NCI-H226 (cell line): ENCODE data around the gene TMEM270.
A peak's percentile ranks its signal among the peaks of the same experiment; 100 is the strongest.
"Not testable (repeated sequence)": the region's sequence is repeated elsewhere in the genome, so short reads cannot be mapped to it uniquely, and the experiment has no call there.

Experiments used
- DNase-seq: peaks from one replicate; pipeline ENCODE4 v3.0.0-alpha.2; 2015

TMEM270 gene

GRCh38 chr7:73833251-73833919 lies 27.6 kb upstream of the TMEM270 start:
- no peak for DNase-seq

- DNase-seq = no peak
Measured at GRCh38 chr7:73834626-73835191, 26.2 kb upstream of the TMEM270 start.

GRCh38 chr7:73837167-73837566 lies 23.8 kb upstream of the TMEM270 start:
- not testable (repeated sequence) for DNase-seq

DNA sequence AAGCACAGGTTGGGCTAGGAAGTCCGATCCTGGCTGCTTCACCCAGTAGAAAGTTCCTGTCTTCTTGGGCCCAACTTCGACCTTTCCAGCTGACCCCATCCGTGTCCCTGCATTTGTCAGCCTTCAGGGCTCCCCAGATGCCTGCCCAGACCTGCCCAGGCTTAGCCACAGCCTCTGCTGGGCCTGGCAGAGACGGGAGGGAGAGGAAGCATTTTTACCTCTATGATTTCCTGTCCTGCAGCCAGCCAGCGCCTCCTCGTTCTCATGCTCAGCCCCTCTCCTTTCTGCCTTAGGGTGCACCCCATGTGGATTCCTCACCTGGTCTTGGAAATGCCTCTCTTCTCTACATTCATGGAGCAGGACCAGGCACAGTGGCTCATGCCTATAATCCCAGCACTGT lies 22.3 kb upstream of the TMEM270 start:
- no peak for DNase-seq

DNA sequence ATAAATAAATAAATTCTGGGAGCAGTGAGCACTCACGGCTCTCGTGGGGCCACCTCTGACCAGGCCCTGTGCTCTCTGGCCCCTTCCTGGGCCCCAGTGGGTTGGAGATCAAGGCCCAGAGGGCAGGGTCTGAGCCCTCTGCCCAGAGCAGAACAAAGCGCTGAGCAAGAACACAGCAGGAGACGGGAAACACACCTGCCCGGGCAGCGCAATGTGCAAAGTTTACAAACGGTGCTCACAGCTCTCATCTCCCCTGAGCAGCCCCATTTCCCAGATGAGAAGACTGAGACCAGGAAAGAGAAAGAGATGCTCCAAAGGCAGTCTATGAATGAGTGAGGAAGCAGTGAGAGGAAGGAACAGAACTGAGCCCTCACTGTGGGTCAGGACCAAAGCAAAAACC lies 21.7 kb upstream of the TMEM270 start:
- no peak for DNase-seq

GRCh38 chr7:73839743-73840714 lies 20.9 kb upstream of the TMEM270 start:
- no peak for DNase-seq

DNA sequence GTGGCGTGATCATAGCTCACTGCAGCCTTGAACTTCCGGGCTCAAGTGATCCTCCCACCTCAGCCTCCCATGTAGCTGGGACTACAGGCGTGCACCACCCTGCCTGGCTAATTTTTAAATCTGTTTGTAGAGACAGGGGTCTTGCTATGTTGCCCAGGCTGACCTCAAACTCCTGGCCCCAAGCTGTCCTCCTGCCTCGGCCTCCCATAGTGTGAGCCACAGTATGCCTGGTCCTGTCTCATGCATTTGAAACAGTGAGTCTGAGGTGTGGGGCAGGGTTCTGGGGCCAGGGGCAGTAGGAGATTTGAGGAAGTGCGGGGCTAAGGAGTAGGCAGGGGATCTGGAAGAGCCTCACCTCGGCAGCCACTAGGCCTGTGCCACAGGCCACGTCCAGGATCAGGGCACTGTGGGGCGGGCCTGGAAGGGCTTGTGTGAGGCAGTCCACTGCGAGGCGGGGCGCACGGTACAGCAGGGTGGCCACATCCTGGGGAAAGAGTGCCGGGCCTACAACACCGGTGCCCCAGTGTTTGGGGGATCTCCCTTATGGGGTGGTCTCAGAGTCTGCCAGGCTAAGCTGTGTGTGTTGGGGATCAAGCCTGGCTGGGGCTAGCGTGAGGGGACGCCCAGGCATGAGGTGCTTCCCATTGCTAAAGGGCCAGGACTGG lies 20.1 kb upstream of the TMEM270 start:
- DNase-seq = no peak

GRCh38 chr7:73841689-73842066 lies 19.3 kb upstream of the TMEM270 start:
- no peak for DNase-seq

DNA sequence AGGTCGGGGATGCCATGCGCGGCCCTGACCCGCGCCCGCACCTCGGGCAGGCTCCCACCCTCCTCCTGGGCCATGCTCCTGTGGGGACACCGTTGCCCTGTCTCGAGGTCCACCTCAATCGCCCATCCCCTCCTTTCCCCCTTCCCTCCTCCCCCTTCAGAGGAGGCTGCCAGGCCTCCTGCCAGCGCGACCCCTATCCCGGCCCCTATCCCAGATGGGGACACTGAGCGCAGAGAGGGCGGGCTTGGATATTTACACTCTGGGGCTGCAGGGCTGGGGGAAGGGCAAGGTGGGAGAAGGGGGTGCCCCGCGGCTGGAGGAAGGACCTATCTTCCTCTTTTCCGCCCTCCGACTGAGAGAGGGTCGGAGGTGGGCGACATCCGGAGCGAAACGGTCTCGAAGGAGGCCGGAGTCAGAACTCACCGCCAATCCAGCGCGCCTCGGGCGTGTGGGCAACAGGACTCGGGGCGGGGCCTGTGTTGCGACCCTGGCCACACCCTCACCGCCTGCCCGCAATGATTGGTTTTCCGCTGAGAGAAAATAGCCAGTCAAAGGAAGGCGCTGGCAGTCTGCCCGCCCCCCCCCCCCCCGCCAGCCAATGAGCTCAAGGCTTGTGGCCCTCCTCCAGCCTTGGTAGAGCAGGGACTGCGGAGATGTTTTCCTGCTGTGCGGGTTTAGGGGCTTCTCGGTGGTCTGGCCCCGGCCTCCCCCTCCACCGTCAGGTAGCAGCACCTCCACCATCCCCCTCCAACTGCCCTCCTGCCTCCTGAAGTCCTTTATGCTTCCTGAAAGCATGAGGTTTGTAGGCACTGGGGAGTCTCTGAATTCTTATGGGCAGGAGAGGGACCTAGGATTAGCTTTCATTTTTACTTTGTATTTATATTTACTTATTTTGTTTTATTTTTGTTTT lies 18.6 kb upstream of the TMEM270 start, which contains the start of gene METTL27:
METTL27 (minus strand) TSS at position 450 of the 910 bp plus-strand sequence; CDS start at position 74, 376 bp downstream.
- DNase-seq = peak; percentile 90

GRCh38 chr7:73844131-73844547 lies 16.8 kb upstream of the TMEM270 start:
- DNase-seq = no peak

DNA sequence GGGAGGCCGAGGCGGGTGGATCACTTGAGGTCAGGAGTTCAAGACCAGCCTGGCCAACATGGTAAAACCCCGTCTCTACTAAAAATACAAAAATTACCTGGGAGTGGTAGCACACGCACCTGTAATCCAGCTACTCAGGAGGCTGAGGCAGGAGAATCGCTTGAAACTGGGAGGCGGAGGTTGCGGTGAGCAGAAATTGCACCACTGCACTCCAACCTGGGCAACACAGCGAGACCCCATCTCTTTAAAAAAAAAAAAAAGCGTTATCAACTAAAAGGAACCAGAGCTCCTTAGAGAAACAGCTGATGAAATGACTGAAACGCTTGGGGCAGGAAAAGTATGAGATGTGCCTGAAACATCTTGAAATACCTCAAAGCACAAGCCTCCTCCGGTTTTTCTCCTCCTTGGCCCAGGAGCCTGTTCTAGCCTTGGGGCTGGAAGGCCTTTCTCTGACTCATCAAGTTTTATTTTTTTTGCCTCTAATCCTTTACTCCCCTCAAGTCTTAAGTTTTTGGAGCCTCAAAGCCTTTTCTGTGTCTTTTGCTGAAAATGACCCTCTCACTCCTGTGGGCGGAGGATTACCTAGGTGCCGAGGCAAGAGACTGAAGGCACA lies 16.0 kb upstream of the TMEM270 start:
- peak; percentile 89 for DNase-seq

DNA sequence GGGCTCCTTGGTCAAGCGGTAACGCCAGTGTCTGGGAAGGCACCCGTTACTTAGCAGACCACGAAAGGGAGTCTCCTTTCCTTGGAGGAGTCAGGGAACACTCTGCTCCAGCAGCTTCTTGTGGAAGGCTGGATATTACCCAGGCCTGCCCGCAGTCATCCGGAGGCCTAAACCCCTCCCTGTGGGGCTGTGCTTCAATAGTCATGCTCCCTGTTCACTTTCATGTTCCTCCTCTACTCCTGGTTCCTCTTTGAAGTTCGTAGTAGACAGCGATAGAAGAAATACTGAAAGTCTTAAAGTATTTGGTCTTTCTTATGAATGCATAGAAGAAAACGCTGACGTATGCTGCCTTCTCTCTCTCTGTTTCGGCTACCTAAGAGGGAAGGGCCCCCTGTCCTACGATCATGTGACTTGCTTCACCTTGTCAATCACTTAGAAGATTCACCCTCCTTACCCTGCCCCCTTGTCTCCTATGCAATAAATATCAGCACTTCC lies 15.2 kb upstream of the TMEM270 start:
- DNase-seq = peak; percentile 57

GRCh38 chr7:73847941-73848723 lies 12.8 kb upstream of the TMEM270 start:
- no peak for DNase-seq

DNA sequence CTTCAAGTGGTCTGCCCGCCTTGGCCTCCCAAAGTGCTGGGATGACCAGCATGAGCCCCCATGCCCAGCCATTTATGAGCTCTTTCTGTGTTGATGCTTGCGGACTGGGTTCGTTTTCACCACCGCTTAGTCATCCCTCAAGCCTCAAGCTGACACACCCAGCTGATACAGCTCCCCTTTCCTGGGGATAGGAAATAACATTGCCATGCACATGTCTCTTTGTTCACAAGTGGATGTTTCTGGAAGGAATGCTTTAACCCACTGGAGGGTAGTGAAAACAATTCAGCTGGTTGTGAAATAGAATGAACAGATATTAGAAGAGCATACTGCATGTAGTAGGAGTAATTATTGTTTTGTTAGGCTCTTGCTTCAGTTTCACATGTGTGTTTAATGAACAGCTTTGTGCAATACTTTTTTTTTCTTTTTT lies 10.2 kb upstream of the TMEM270 start:
- DNase-seq = peak; percentile 99

DNA sequence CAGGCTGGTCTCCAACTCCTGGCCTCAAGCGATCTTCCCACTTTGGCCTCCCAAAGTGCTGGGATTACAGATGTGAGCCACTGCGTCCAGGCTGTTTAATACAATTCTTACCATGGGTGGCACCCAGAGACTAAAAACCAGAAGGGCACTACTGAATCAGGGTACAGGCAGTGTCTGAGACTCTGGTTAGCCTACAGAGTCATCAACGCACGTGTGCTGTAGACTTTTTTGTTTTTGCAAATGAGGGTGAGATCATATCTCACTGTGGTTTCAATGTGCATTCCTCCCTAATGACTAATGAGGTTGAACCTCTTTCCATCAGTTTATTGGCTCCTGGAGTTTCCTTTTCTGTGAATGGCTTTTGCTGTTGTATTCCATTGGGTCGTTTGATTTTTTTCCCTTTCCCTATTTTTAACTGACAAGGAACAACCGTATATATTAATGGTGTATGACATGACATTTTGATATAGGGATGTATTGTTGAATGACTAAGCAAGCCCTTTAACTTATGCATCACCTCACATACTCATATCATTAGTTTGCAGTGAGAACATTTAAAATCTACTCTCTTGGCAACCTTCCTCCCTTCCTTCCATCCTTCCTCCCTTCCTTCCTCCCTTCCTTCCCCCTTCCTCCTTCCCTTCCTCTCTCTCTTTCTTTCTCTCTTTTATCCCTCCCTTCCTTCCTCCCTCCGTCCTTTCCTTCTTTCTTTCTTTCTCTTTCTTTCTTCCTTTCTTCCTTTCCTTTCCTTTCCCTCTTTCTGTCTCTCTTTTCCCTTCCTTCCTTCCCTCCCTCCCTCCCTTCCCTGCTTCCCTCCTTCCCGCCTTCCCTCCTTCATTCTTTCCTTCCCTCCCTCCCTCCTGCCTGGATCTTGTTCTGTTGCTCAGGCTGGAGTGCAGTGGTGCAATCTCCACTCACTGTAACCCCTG lies 9.3 kb upstream of the TMEM270 start:
- DNase-seq = peak; percentile 95

- DNase-seq = no peak
Measured at GRCh38 chr7:73852500-73852899, 8.5 kb upstream of the TMEM270 start.

DNA sequence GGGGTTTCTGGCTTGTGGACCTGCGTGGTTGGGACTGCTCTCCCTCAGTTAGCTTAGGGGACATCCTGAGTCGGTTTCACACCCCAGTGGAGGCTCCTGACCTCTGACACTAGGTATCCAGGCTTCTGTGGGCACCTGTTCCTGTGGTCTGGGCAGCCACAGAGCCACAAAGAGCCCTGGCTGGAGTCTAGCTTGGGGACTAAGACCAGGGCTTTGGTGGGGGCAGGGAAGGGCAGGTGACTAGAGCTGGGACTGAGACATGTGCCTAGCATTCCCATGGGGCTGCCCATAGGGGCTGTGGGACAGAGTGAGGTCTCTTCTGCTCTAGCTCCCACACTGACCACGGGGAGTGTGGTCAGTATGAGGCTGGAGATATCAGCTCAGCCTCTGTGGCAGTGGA lies 4.0 kb upstream of the TMEM270 start:
- no peak for DNase-seq

DNA sequence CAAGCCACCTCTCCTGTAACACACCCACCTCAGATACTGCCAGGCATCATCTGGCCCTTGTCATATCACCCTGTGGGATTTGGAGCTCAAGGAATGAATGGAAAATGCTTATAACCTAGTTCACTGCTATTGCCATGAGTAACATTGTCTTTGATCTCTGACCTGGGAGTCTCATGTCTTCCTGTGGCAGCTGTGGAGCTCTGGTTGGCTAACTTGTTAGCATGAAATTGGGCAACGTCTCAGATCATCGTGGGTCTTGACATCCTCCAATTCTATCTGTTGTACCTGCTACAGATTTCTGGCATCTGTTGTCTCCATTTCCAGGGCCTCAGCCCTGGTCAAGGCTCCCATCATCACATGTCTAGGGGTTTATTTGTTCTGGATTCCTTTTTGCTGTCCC lies 2.2 kb upstream of the TMEM270 start:
- DNase-seq = no peak

DNA sequence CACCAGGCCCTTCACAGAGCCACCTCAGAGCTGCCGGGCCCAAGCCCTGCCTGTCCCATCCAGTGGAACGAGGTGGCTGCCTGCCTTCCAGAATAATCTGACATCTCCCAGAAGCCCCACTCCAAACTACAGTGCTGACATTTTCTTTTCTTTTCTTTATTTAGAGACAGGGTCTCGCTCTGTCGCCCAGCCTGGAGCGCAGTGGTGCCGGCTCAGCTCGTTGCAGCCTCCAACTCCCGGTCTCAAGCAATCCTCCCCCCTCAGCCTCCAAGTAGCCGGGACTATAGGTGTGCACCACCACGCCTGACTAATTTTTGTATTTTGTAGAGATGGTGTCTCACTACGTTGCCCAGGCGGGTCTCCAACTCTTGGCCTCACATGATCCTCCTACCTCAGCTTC lies 346 bp downstream of the TMEM270 start:
- DNase-seq = no peak
